Breast epithelium (tissue), 4 donors: ENCODE data around the gene STRIT1. TPM values are rescaled to one million over a fixed set of nuclear protein-coding genes. Genes with fewer than 3 reads are reported as not detected.

ENCODE experiments used
- DNase-seq, 2 donors: peaks; one replicate each; pipeline ENCODE4 v3.0.0-alpha.2; 2019; ENCODE audit warnings: low spot score in 2 of 2
- H3K27ac ChIP-seq, 2 donors: fragments of 200-600 bp; sonication (generic) in 1 of 2; one replicate each; pipeline ENCODE4 v1.5.1; 2016 to 2019; ENCODE audit warnings: mild to moderate bottlenecking in 1 of 2
- H3K27me3 ChIP-seq, 2 donors: fragments of 200-600 bp; sonication (generic) in 1 of 2; one replicate each; pipeline versions ENCODE4 v1.5.1 to v1.6.0; 2017 to 2019; ENCODE audit warnings: control low read depth in 1 of 2, mild to moderate bottlenecking in 1 of 2
- H3K36me3 ChIP-seq: fragments of 200-600 bp; one replicate; pipeline ENCODE4 v1.5.1; 2019
- H3K4me1 ChIP-seq, 2 donors: fragments of 200-600 bp; sonication (generic); one replicate each; pipeline ENCODE4 v1.5.1; 2016 to 2019; ENCODE audit warnings: control low read depth in 1 of 2
- H3K4me3 ChIP-seq, 3 donors: fragments of 200-600 bp; sonication (generic); 1 replicate in 2 of 3; 2 replicates in 1 of 3; pipeline ENCODE4 v1.5.1; 2016 to 2019; ENCODE audit warnings: mild to moderate bottlenecking in 3 of 3, moderate library complexity in 2 of 3
- H3K9me3 ChIP-seq, 2 donors: fragments of 200-600 bp; sonication (generic) in 1 of 2; one replicate each; pipeline ENCODE4 v1.5.1; 2016 to 2019; ENCODE audit warnings: control low read depth in 1 of 2
- CTCF ChIP-seq, 3 donors: fragments of 450-650 bp; IDR thresholded peaks; one replicate each; pipeline ENCODE4 v1.5.1; 2016 to 2017; ENCODE audit warnings: antibody characterized with exemption in 3 of 3, mild to moderate bottlenecking in 3 of 3, moderate library complexity in 3 of 3
- POLR2A ChIP-seq: fragments of 450-650 bp; IDR thresholded peaks from one replicate; pipeline ENCODE4 v1.6.1; 2016; ENCODE audit warnings: antibody characterized with exemption, mild to moderate bottlenecking, moderate library complexity
- POLR2AphosphoS5 ChIP-seq, 3 donors: sonication (generic); formaldehyde crosslinking; IDR thresholded peaks; one replicate each; pipeline ENCODE4 v1.6.1; 2017; ENCODE audit warnings: antibody characterized with exemption in 3 of 3
- intact Hi-C: fragments of 100-400 bp; cut with DNase I; formaldehyde crosslinking; loops from one replicate; pipeline ENCODE4 v1.15.1; 2023; ENCODE audit warnings: low total_unique reads
- total RNA-seq, 3 donors: library from RNA; depleted of rRNA; stranded (reverse); fragments of >200 nt; gene quantifications; one replicate each; pipeline ENCODE4 v1.1.0, GENCODE V29; 2016

The STRIT1 gene
- total RNA-seq, 3 donors from 2014 or later: 0.32 TPM; not detected in 2

GRCh38 chr3:155313916-155314315 is 20.4 kb upstream of the STRIT1 start:
- Histone ChIP-seq H3K4me3 (no peak overlapping the region), H3K27me3 (no peaks in the 10 kb centered on the region), H3K9me3 (no peaks in the 10 kb centered on the region), H3K27ac (no peak overlapping the region), H3K4me1 (no peaks in the 10 kb centered on the region), H3K36me3 (no peaks in the 10 kb centered on the region)
- no peak for DNase-seq
- intact Hi-C loops: no loop called here
- TF ChIP-seq POLR2AphosphoS5 (IDR thresholded peaks at IDR 0.05) (no peak), POLR2A (no peak), CTCF (IDR thresholded peaks at IDR 0.05) (no peak)

GRCh38 chr3:155313300-155313699 is 19.8 kb upstream of the STRIT1 start:
- TF ChIP-seq POLR2AphosphoS5 (IDR thresholded peaks at IDR 0.05) (no peak), CTCF (IDR thresholded peaks at IDR 0.05) (no peak), POLR2A (no peak)
- Histone ChIP-seq H3K36me3 (no peaks in the 10 kb centered on the region), H3K4me3 (no peak overlapping the region), H3K27me3 (no peaks in the 10 kb centered on the region), H3K4me1 (no peaks in the 10 kb centered on the region), H3K9me3 (no peaks in the 10 kb centered on the region), H3K27ac (no peak overlapping the region)
- no peak for DNase-seq
- intact Hi-C loops: no loop called here

GRCh38 chr3:155312781-155313180 is 19.3 kb upstream of the STRIT1 start:
- no peak for TF ChIP-seq POLR2A
- no peak for TF ChIP-seq CTCF (IDR thresholded peaks at IDR 0.05)
- intact Hi-C loops: no loop called here
- no peak overlapping the region for H3K4me3 ChIP-seq
- H3K27ac ChIP-seq: no peak overlapping the region
- no peaks in the 10 kb centered on the region for H3K27me3 ChIP-seq
- no peaks in the 10 kb centered on the region for H3K36me3 ChIP-seq
- no peaks in the 10 kb centered on the region for H3K9me3 ChIP-seq
- no peak for DNase-seq
- H3K4me1 ChIP-seq: no peaks in the 10 kb centered on the region

GRCh38 chr3:155309581-155309980 is 16.1 kb upstream of the STRIT1 start:
- H3K4me3 ChIP-seq: no peak overlapping the region
- no peaks in the 10 kb centered on the region for H3K4me1 ChIP-seq
- H3K27me3 ChIP-seq: no peaks in the 10 kb centered on the region
- H3K9me3 ChIP-seq: peaks cover 0 to 3% of the 10 kb centered on the region in 2 donors
- TF ChIP-seq POLR2A (no peak), POLR2AphosphoS5 (IDR thresholded peaks at IDR 0.05) (no peak)
- H3K27ac ChIP-seq: no peak overlapping the region
- no peaks in the 10 kb centered on the region for H3K36me3 ChIP-seq
- no peak for DNase-seq
- intact Hi-C loops: no loop called here

GRCh38 chr3:155308831-155309230 is 15.3 kb upstream of the STRIT1 start:
- Histone ChIP-seq H3K9me3 (peaks cover 0 to 3% of the 10 kb centered on the region in 2 donors), H3K27me3 (no peaks in the 10 kb centered on the region), H3K4me3 (no peak overlapping the region), H3K27ac (no peak overlapping the region), H3K36me3 (no peaks in the 10 kb centered on the region), H3K4me1 (no peaks in the 10 kb centered on the region)
- no peak for DNase-seq
- intact Hi-C loops: no loop called here
- TF ChIP-seq POLR2AphosphoS5 (IDR thresholded peaks at IDR 0.05) (no peak), CTCF (IDR thresholded peaks at IDR 0.05) (no peak), POLR2A (no peak)

GRCh38 chr3:155307183-155307582 is 13.7 kb upstream of the STRIT1 start:
- Histone ChIP-seq H3K4me1 (no peaks in the 10 kb centered on the region), H3K36me3 (no peaks in the 10 kb centered on the region), H3K27me3 (no peaks in the 10 kb centered on the region), H3K9me3 (peaks cover 0 to 3% of the 10 kb centered on the region in 2 donors), H3K4me3 (no peak overlapping the region), H3K27ac (no peak overlapping the region)
- no peak for DNase-seq
- TF ChIP-seq POLR2A (no peak), POLR2AphosphoS5 (IDR thresholded peaks at IDR 0.05) (no peak), CTCF (IDR thresholded peaks at IDR 0.05) (no peak)
- intact Hi-C loops: no loop called here
